HCT116 (cell line): ENCODE measurements around the gene OR51T1. TPM values are rescaled to one million over a fixed set of nuclear protein-coding genes. Genes with fewer than 3 reads are reported as not detected.

Source experiments
- ATAC-seq: fragments of 200-7000 bp; cut with Tn5 transposase; 2 replicates; pipeline ENCODE4 v1.9.1; 2020; ENCODE audit warnings: mild to moderate bottlenecking, moderate library complexity
- BruUV-seq: library from RNA; stranded (reverse); fragments of 400-500 nt; replicated peaks from 2 replicates; lab custom pipeline; 2021; lab: Mats Ljungman, UMichigan
- CTCF ChIA-PET: fragments of 300-600 bp; sonication (Branson Sonifier 250); formaldehyde crosslinking; loops from one replicate; lab custom pipeline; 2021; ENCODE audit warnings: antibody characterized with exemption; lab: Charles Lee
- POLR2A ChIA-PET: fragments of 300-600, 350-600 bp; sonication (Branson Sonifier 250); formaldehyde crosslinking; loops from one replicate; lab custom pipeline; 2021; ENCODE audit warnings: antibody characterized with exemption; lab: Charles Lee
- RAD21 ChIA-PET, 2 experiments: fragments of 300-600 bp; sonication (Branson Sonifier 250); formaldehyde crosslinking; loops; one replicate each; lab custom pipeline; 2023; ENCODE audit warnings: low total read pairs in 2 of 2; ENCODE audit not compliant: uncharacterized antibody in 2 of 2, unreplicated experiment in 2 of 2, low non-redundant PET in 1 of 2; lab: Charles Lee
- DNase-seq: peaks from one replicate; pipeline ENCODE4 v3.0.0-alpha.2; 2010; ENCODE audit warnings: low read depth, low spot score
- H2AFZ ChIP-seq: fragments of 200-600 bp; shearing (Covaris generic), sonication (generic); 2 replicates; pipeline ENCODE4 v1.6.1; 2017; ENCODE audit warnings: low read depth, mixed run types, mixed read lengths, antibody characterized with exemption, low read length; ENCODE audit not compliant: poor library complexity, severe bottlenecking
- H3K27ac ChIP-seq: 2 replicates; pipeline ENCODE4 v1.5.1; 2012; ENCODE audit warnings: low read depth, low read length
- H3K27me3 ChIP-seq: fragments of 200-600 bp; sonication (generic); 2 replicates; pipeline ENCODE4 v1.6.1; 2016; ENCODE audit warnings: mixed run types, low read length, mixed read lengths; ENCODE audit not compliant: insufficient read depth
- H3K36me3 ChIP-seq, 2 experiments: fragments of 200-500 bp in 1 of 2; fragments of 200-600 bp in 1 of 2; sonication (Bioruptor generic) in 1 of 2; sonication (generic) in 1 of 2; 2 replicates each; pipeline versions ENCODE4 v1.5.1 to v1.6.1; 2014 to 2016; ENCODE audit warnings: low read length in 2 of 2, inconsistent platforms in 1 of 2, mixed read lengths in 1 of 2, mixed run types in 1 of 2; ENCODE audit not compliant: insufficient read depth in 2 of 2, control insufficient read depth in 1 of 2
- H3K4me1 ChIP-seq, 2 experiments: fragments of 200-600 bp in 1 of 2; sonication (generic) in 1 of 2; 2 replicates each; pipeline versions ENCODE4 v1.5.1 to v1.6.1; 2012 to 2017; ENCODE audit warnings: low read length in 2 of 2, inconsistent platforms in 1 of 2, mild to moderate bottlenecking in 1 of 2, mixed read lengths in 1 of 2, mixed run types in 1 of 2, moderate library complexity in 1 of 2; ENCODE audit not compliant: insufficient read depth in 2 of 2, control insufficient read depth in 1 of 2
- H3K4me2 ChIP-seq: fragments of 200-600 bp; sonication (generic); 2 replicates; pipeline ENCODE4 v1.6.1; 2017; ENCODE audit warnings: mixed run types, low read length, mixed read lengths
- H3K4me3 ChIP-seq, 2 experiments: fragments of 200-600 bp in 1 of 2; sonication (generic) in 1 of 2; replicated peaks in 1 of 2; 2 replicates each; pipeline ENCODE4 v1.5.1; 2011 to 2016; ENCODE audit warnings: low read length in 2 of 2, control low read depth in 1 of 2, low read depth in 1 of 2, mild to moderate bottlenecking in 1 of 2, mixed read lengths in 1 of 2, mixed run types in 1 of 2
- H3K79me2 ChIP-seq: fragments of 200-600 bp; sonication (generic); 2 replicates; pipeline ENCODE4 v1.6.1; 2017; ENCODE audit warnings: mild to moderate bottlenecking, mixed run types, low read length, moderate library complexity, mixed read lengths; ENCODE audit not compliant: insufficient read depth
- H3K9ac ChIP-seq: fragments of 200-600 bp; sonication (generic); 2 replicates; pipeline ENCODE4 v1.6.1; 2016; ENCODE audit warnings: low read length, mixed read lengths
- H3K9me2 ChIP-seq: fragments of 200-600 bp; sonication (generic), shearing (Covaris generic); 2 replicates; pipeline ENCODE4 v1.6.1; 2017; ENCODE audit warnings: mixed run types, mild to moderate bottlenecking, moderate library complexity; ENCODE audit not compliant: insufficient read depth
- H3K9me3 ChIP-seq, 2 experiments: fragments of 200-500 bp in 1 of 2; fragments of 200-600 bp in 1 of 2; sonication (Bioruptor generic) in 1 of 2; sonication (generic) in 1 of 2; 2 replicates each; pipeline ENCODE4 v1.6.1; 2014 to 2017; ENCODE audit warnings: low read length in 2 of 2, mixed read lengths in 2 of 2, inconsistent platforms in 1 of 2, low read depth in 1 of 2, mild to moderate bottlenecking in 1 of 2, mixed run types in 1 of 2, moderate library complexity in 1 of 2; ENCODE audit not compliant: control insufficient read depth in 1 of 2, insufficient read depth in 1 of 2
- H4K20me1 ChIP-seq: fragments of 200-600 bp; sonication (generic), shearing (Covaris generic); 2 replicates; pipeline ENCODE4 v1.6.1; 2017; ENCODE audit warnings: mixed run types, mild to moderate bottlenecking, moderate library complexity; ENCODE audit not compliant: insufficient read depth
- ELF1 ChIP-seq: IDR thresholded peaks from 2 replicates; pipeline ENCODE4 v1.6.1; 2012; ENCODE audit warnings: low read depth, borderline replicate concordance
- EZH2 ChIP-seq: fragments of 200-600 bp; sonication (generic); IDR thresholded peaks from 2 replicates; pipeline ENCODE4 v1.6.1; 2017; ENCODE audit warnings: antibody characterized with exemption, mixed run types
- EZH2phosphoT487 ChIP-seq: fragments of 200-600 bp; IDR thresholded peaks from 2 replicates; pipeline ENCODE4 v1.6.1; 2018; ENCODE audit warnings: antibody characterized with exemption, borderline replicate concordance
- FOSL1 ChIP-seq: IDR thresholded peaks from 2 replicates; pipeline ENCODE4 v1.6.1; 2012; ENCODE audit warnings: low read depth
- JUND ChIP-seq: IDR thresholded peaks from 2 replicates; pipeline ENCODE4 v1.6.1; 2012
- POLR2A ChIP-seq: IDR thresholded peaks from 2 replicates; pipeline ENCODE4 v1.7.0; 2011; ENCODE audit warnings: borderline replicate concordance; ENCODE audit not compliant: insufficient read depth, insufficient read length; ENCODE audit errors: extremely low read depth
- POLR2AphosphoS5 ChIP-seq: IDR thresholded peaks from 2 replicates; pipeline ENCODE4 v1.6.1; 2011; ENCODE audit warnings: mild to moderate bottlenecking, low read depth, low read length, moderate library complexity
- SIN3A ChIP-seq: IDR thresholded peaks from 2 replicates; pipeline ENCODE4 v1.6.1; 2012; ENCODE audit warnings: low read depth
- SP1 ChIP-seq: IDR thresholded peaks from 2 replicates; pipeline ENCODE4 v1.6.1; 2012; ENCODE audit warnings: low read depth
- TCF7L2 ChIP-seq: IDR thresholded peaks from 2 replicates; pipeline ENCODE4 v1.7.0; 2011; ENCODE audit warnings: borderline replicate concordance, inconsistent platforms; ENCODE audit not compliant: insufficient read depth, insufficient read length; ENCODE audit errors: extremely low read depth
- ZFX ChIP-seq: fragments of 450-650 bp; IDR thresholded peaks from 2 replicates; pipeline ENCODE4 v1.6.1; 2017
- intact Hi-C: fragments of 100-400 bp; cut with micrococcal nuclease; formaldehyde crosslinking; loops from 2 replicates; pipeline ENCODE4 v1.10.0; 2022
- total RNA-seq: library from RNA; stranded (reverse); gene quantifications from one replicate; pipeline ENCODE4 v1.2.1, GENCODE V29; 2021; ENCODE audit not compliant: unreplicated experiment
- TF ChIP-seq, protein P1 (sequence below), 3 experiments: fragments of 200-600 bp in 1 of 3; sonication (generic) in 1 of 3; IDR thresholded peaks in 2 of 3; conservative IDR thresholded peaks in 1 of 3; 2 replicates each; pipeline ENCODE4 v1.5.1; 2012 to 2017; ENCODE audit warnings: low read depth in 2 of 3, low read length in 2 of 3, antibody characterized with exemption in 1 of 3, borderline replicate concordance in 1 of 3, control low read depth in 1 of 3, mild to moderate bottlenecking in 1 of 3, mixed read lengths in 1 of 3, mixed run types in 1 of 3, moderate library complexity in 1 of 3; ENCODE audit not compliant: insufficient read depth in 1 of 3
- TF ChIP-seq, protein P2 (sequence below): IDR thresholded peaks from 2 replicates; pipeline ENCODE4 v1.6.1; 2012

Gene OR51T1
- total RNA-seq, 1 experiment from 2014 or later = not detected

DNA sequence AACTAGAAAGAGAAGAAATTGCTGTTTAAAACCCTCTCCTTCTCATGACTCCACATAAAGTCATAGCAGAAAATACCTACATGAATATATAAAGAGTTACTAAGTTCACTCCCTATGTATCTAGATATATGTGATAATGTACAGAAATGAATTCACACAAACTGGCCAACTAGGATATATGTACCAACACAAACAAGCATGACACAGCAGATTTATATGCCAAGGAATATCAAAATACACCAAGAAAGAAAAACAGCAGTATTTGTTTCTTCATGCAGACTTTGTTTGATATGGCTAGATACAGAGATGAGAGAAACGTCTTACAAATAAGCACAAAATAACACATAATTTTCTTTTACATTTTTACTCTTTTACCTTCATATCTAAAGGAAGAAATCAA, 40.6 kb downstream of the OR51T1 start:
- no peaks in the 10 kb centered on the region for H3K79me2 ChIP-seq
- intact Hi-C loops = no loop called here
- CTCF ChIA-PET = no interaction called here
- H3K9me3 ChIP-seq = no peaks in the 10 kb centered on the region
- H3K4me1 ChIP-seq = no peaks in the 10 kb centered on the region
- no peaks in the 10 kb centered on the region for H3K36me3 ChIP-seq
- RAD21 ChIA-PET = no interaction called here
- ATAC-seq (no peak), DNase-seq (no peak)
- H3K4me2 ChIP-seq = no peak overlapping the region
- no peak for TF ChIP-seq EZH2phosphoT487
- TF ChIP-seq FOSL1 = no peak
- no peak for TF ChIP-seq SIN3A
- no peak for TF ChIP-seq POLR2A
- TF ChIP-seq JUND = no peak
- no peak for TF ChIP-seq POLR2AphosphoS5
- TF ChIP-seq, protein P1, sequence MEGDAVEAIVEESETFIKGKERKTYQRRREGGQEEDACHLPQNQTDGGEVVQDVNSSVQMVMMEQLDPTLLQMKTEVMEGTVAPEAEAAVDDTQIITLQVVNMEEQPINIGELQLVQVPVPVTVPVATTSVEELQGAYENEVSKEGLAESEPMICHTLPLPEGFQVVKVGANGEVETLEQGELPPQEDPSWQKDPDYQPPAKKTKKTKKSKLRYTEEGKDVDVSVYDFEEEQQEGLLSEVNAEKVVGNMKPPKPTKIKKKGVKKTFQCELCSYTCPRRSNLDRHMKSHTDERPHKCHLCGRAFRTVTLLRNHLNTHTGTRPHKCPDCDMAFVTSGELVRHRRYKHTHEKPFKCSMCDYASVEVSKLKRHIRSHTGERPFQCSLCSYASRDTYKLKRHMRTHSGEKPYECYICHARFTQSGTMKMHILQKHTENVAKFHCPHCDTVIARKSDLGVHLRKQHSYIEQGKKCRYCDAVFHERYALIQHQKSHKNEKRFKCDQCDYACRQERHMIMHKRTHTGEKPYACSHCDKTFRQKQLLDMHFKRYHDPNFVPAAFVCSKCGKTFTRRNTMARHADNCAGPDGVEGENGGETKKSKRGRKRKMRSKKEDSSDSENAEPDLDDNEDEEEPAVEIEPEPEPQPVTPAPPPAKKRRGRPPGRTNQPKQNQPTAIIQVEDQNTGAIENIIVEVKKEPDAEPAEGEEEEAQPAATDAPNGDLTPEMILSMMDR (IDR thresholded peaks at IDR 0.05 in 2 of 3, conservative IDR thresholded peaks at IDR 0.05 in 1 of 3; ENCODE audit: borderline replicate concordance in 1 of 3, insufficient read depth in 1 of 3, low read depth in 2 of 3, low read length in 2 of 3) = no peak
- TF ChIP-seq EZH2 = no peak
- TF ChIP-seq ZFX = no peak
- TF ChIP-seq, protein P2, sequence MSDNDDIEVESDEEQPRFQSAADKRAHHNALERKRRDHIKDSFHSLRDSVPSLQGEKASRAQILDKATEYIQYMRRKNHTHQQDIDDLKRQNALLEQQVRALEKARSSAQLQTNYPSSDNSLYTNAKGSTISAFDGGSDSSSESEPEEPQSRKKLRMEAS = no peak
- TF ChIP-seq TCF7L2 = no peak
- TF ChIP-seq SP1 = no peak
- no peak for TF ChIP-seq ELF1
- peaks cover 23% of the 10 kb centered on the region for H3K27me3 ChIP-seq
- H4K20me1 ChIP-seq = no peaks in the 10 kb centered on the region
- H3K4me3 ChIP-seq = no peak overlapping the region
- no peak overlapping the region for H3K27ac ChIP-seq
- H3K9me2 ChIP-seq = no peaks in the 10 kb centered on the region
- no TSS peak for BruUV-seq
- no peak overlapping the region for H3K9ac ChIP-seq
- POLR2A ChIA-PET = no interaction called here
- H2AFZ ChIP-seq = no peak overlapping the region
